ENCODE results near the gene CFAP91.

Gene CFAP91

GRCh38 chr3:119743921-119744320, 41.1 kb downstream of the CFAP91 start:
- DNase-seq (ENCODE audit: low spot score) = no peak

- no peak for DNase-seq (ENCODE audit: low spot score)
Observed at GRCh38 chr3:119745942-119746341, 43.1 kb downstream of the CFAP91 start.

- no peak for DNase-seq (ENCODE audit: low spot score)
Observed at GRCh38 chr3:119746423-119746822, 43.6 kb downstream of the CFAP91 start.

GRCh38 chr3:119747357-119747756, 44.5 kb downstream of the CFAP91 start:
- no peak for DNase-seq (ENCODE audit: low spot score)

GRCh38 chr3:119748991-119749390, 46.2 kb downstream of the CFAP91 start:
- no peak for DNase-seq (ENCODE audit: low spot score)

GRCh38 chr3:119751423-119751822, 48.6 kb downstream of the CFAP91 start:
- no peak for DNase-seq (ENCODE audit: low spot score)

Data from Ammon's horn (tissue), 1 donor.